ENCODE results near the gene ERBB4.

ERBB4 gene

GRCh38 chr2:211623096-211623495 lies 915.5 kb downstream of the ERBB4 start:
- ATAC-seq: no peak

GRCh38 chr2:211620986-211621385 lies 917.6 kb downstream of the ERBB4 start:
- TF ChIP-seq ARNTL (CRISPR knock-in tag; IDR thresholded peaks at IDR 0.05; ENCODE audit: borderline replicate concordance, low read depth) (no peak), ZFP3 (CRISPR knock-in tag; IDR thresholded peaks at IDR 0.05) (no peak), ISL1 (CRISPR knock-in tag; IDR thresholded peaks at IDR 0.05) (no peak), ZNF8 (CRISPR knock-in tag; IDR thresholded peaks at IDR 0.05) (no peak)

More at GRCh38 chr2:211623096-211623495, 915.5 kb downstream of the ERBB4 start:
- TF ChIP-seq ARNTL (CRISPR knock-in tag; IDR thresholded peaks at IDR 0.05; ENCODE audit: borderline replicate concordance, low read depth) (no peak), ESRRG (CRISPR knock-in tag; IDR thresholded peaks at IDR 0.05) (no peak), ZFP3 (CRISPR knock-in tag; IDR thresholded peaks at IDR 0.05) (no peak), ZNF8 (CRISPR knock-in tag; IDR thresholded peaks at IDR 0.05) (no peak), CREB5 (CRISPR knock-in tag; IDR thresholded peaks at IDR 0.05; ENCODE audit: low read depth) (no peak), SNAI2 (CRISPR knock-in tag; IDR thresholded peaks at IDR 0.05) (no peak), PPARA (CRISPR knock-in tag; IDR thresholded peaks at IDR 0.05; ENCODE audit: borderline replicate concordance) (no peak), PATZ1 (CRISPR knock-in tag; IDR thresholded peaks at IDR 0.05; ENCODE audit: borderline replicate concordance) (no peak), ISL1 (CRISPR knock-in tag; IDR thresholded peaks at IDR 0.05) (no peak), GLIS3 (CRISPR knock-in tag; IDR thresholded peaks at IDR 0.05) (no peak), OSR1 (CRISPR knock-in tag; IDR thresholded peaks at IDR 0.05) (no peak), RARB (CRISPR knock-in tag; IDR thresholded peaks at IDR 0.05) (no peak), ZFP30 (CRISPR knock-in tag; IDR thresholded peaks at IDR 0.05) (no peak)

GRCh38 chr2:211617803-211618202 lies 920.8 kb downstream of the ERBB4 start:
- ATAC-seq: no peak
- TF ChIP-seq TCF4 (CRISPR knock-in tag; IDR thresholded peaks at IDR 0.05; ENCODE audit: borderline replicate concordance) (no peak), ZNF565 (CRISPR knock-in tag; conservative IDR thresholded peaks at IDR 0.05; ENCODE audit: low read depth) (no peak), ZNF70 (CRISPR knock-in tag; IDR thresholded peaks at IDR 0.05) (no peak), CSDC2 (CRISPR knock-in tag; IDR thresholded peaks at IDR 0.05) (no peak), BACH2 (CRISPR knock-in tag; IDR thresholded peaks at IDR 0.05; ENCODE audit: borderline replicate concordance) (no peak), OSR1 (CRISPR knock-in tag; IDR thresholded peaks at IDR 0.05) (no peak), PPARA (CRISPR knock-in tag; IDR thresholded peaks at IDR 0.05; ENCODE audit: borderline replicate concordance) (no peak), ZFP30 (CRISPR knock-in tag; IDR thresholded peaks at IDR 0.05) (no peak), ARNTL (CRISPR knock-in tag; IDR thresholded peaks at IDR 0.05; ENCODE audit: borderline replicate concordance, low read depth) (no peak), ISL1 (CRISPR knock-in tag; IDR thresholded peaks at IDR 0.05) (no peak), POU6F1 (CRISPR knock-in tag; IDR thresholded peaks at IDR 0.05; ENCODE audit: borderline replicate concordance, low read depth) (no peak), CREB5 (CRISPR knock-in tag; IDR thresholded peaks at IDR 0.05; ENCODE audit: low read depth) (no peak), CSRNP3 (CRISPR knock-in tag; IDR thresholded peaks at IDR 0.05) (no peak), ZC3H10 (CRISPR knock-in tag; IDR thresholded peaks at IDR 0.05) (no peak), TSHZ2 (CRISPR knock-in tag; IDR thresholded peaks at IDR 0.05) (no peak), ZFP3 (CRISPR knock-in tag; IDR thresholded peaks at IDR 0.05) (no peak)

More at GRCh38 chr2:211620986-211621385, 917.6 kb downstream of the ERBB4 start:
- ATAC-seq: no peak

Measured in SK-N-SH treated with all-trans-retinoic acid at 6 μM for 48 hours (cell line).